ENCODE results near the gene ATF7. TPM values are rescaled to one million over a fixed set of nuclear protein-coding genes. Genes with fewer than 3 reads are reported as not detected.

Gene ATF7
- total and polyA plus RNA-seq, 2 donors (not counting 3 experiments of a cell fraction or from before 2014, with no cell fraction given), result 36.0 to 68.5 TPM

DNA sequence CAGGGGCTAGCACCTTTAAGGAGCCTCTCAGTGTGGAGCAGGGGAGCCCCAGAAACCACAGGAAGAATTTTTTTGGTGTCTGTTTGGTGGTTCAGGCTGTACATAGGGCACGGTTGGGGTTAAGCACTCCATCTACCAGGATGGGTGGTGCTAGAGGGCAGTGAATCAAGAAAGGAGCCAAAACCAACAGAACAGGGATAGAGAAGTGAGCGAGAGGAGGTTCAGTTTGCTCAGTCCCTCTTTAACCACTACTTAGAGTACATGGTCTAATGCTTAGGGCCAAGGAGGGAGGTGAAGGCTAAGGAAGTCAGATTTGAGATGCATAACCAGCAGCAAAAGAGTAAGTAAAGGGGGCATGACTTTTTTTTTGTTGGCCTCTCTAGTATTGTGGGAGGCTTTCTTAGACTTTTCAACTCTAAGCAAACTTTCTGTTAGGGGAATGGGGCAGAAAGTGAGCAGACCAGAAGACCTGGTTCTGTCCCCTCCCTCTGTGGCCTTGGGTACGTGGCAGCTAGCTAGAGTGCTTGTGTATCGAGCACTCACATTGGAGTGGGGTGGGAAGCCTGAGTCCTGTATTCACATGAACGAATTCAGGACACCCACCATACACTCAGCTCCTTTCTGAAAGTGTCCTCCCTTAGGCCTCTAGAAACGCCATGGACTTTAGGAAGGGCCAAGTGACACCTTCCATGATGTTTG is 112.3 kb downstream of the ATF7 start:
- Histone ChIP-seq H4K20me1 (replicated peaks; ENCODE audit: control insufficient read depth, extremely low read depth, insufficient read depth, low read length) (no peaks in the 10 kb centered on the region), H3K9ac (replicated peaks; ENCODE audit: extremely low read depth, insufficient read depth, low read length) (no peak overlapping the region), H3K4me2 (ENCODE audit: insufficient read depth, low read length) (no peak overlapping the region), H3K4me3 (replicated peaks in 1 of 3; ENCODE audit: insufficient read depth in 1 of 3, low read depth in 1 of 3, low read length in 3 of 3) (no peak overlapping the region), H3K27me3 (ENCODE audit: control insufficient read depth in 2 of 2, insufficient read depth in 2 of 2, low read length in 2 of 2) (no peaks in the 10 kb centered on the region), H3K9me1 (replicated peaks; ENCODE audit: control insufficient read depth, extremely low read depth, insufficient read depth, low read length) (no peaks in the 10 kb centered on the region), H3K36me3 (ENCODE audit: control insufficient read depth in 2 of 2, extremely low read depth in 1 of 2, insufficient read depth in 2 of 2, low read length in 2 of 2) (peaks cover 16 to 35% of the 10 kb centered on the region in 2 experiments), H2AFZ (ENCODE audit: low read depth, low read length) (no peak overlapping the region), H3K4me1 (ENCODE audit: control insufficient read depth, extremely low read depth, insufficient read depth, low read length) (peaks cover under 1% of the 10 kb centered on the region), H3K9me3 (replicated peaks; ENCODE audit: control insufficient read depth, insufficient read depth, low read length) (no peaks in the 10 kb centered on the region), H3K27ac (ENCODE audit: insufficient read depth, low read depth, low read length) (no peak overlapping the region), H3K79me2 (ENCODE audit: control insufficient read depth, insufficient read depth, low read length) (no peaks in the 10 kb centered on the region)
- intact Hi-C loops (cut with micrococcal nuclease), result no loop called here
- TF ChIP-seq FOS (IDR thresholded peaks at IDR 0.05; ENCODE audit: borderline replicate concordance, insufficient read depth, low read length) (no peak), JUN (IDR thresholded peaks at IDR 0.05; ENCODE audit: borderline replicate concordance, insufficient read depth, insufficient read length, low read depth) (no peak), EZH2 (IDR thresholded peaks at IDR 0.05; ENCODE audit: borderline replicate concordance, low read depth, low read length, severe bottlenecking) (no peak), MYC (IDR thresholded peaks at IDR 0.05; ENCODE audit: low read depth, low read length) (no peak)
- TF ChIP-seq, protein P1, sequence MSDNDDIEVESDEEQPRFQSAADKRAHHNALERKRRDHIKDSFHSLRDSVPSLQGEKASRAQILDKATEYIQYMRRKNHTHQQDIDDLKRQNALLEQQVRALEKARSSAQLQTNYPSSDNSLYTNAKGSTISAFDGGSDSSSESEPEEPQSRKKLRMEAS (IDR thresholded peaks at IDR 0.05; ENCODE audit: insufficient read depth, insufficient read length), result no peak
- no TSS peak for BruUV-seq (replicated peaks)
- FAIRE-seq (no peak), DNase-seq (ENCODE audit: low read depth, low spot score) (no peak)
- POLR2A ChIA-PET, result interaction anchor here (0.6 kb wide), 1 partner anchor 147 kb away, joined by 3 read pairs; no protein-coding TSS in a partner anchor
- dilution Hi-C loops (cut with MboI; ENCODE audit: extremely low pct_ligation_motif_present, low sequenced_read_pairs), result no loop called here
- CTCF ChIA-PET, result interaction anchor here (0.7 to 1.0 kb wide), 2 partner anchors 11 to 162 kb away, joined by 3 read pairs; no protein-coding TSS in a partner anchor

DNA sequence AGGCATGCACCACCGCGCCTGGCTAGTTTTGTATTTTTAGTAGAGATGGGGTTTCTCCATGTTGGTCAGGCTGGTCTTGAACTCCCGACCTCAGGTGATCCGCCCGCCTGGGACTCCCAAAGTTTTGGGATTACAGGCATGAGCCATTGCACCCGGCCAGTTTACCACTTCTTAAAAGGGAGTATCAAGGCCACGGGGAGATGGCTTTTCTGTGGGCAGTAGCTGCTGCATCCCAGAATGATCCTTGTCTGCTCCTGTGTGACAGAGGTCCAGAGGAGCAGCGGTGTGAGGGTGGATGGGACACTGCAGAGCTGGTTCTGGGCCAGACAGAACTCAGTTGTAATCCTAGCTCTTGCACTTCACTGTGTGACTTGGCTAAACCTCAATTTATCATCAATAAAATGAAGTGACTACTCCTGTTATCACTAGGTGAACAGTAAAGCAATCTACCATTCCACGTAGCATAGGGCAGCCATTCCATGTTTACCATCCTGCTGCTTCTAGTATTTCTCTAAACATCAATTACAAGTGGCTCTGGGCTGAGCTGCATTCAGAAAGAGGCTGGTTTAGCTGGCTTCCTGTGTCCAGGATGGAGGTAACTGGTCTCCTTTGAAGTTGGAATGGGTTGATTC is 115.9 kb downstream of the ATF7 start:
- H3K27ac ChIP-seq (ENCODE audit: insufficient read depth, low read depth, low read length), result no peak overlapping the region
- no peaks in the 10 kb centered on the region for H3K9me1 ChIP-seq (replicated peaks; ENCODE audit: control insufficient read depth, extremely low read depth, insufficient read depth, low read length)
- no peak overlapping the region for H3K4me3 ChIP-seq (replicated peaks in 1 of 3; ENCODE audit: insufficient read depth in 1 of 3, low read depth in 1 of 3, low read length in 3 of 3)
- H3K79me2 ChIP-seq (ENCODE audit: control insufficient read depth, insufficient read depth, low read length), result no peaks in the 10 kb centered on the region
- H2AFZ ChIP-seq (ENCODE audit: low read depth, low read length), result no peak overlapping the region
- dilution Hi-C loops (cut with MboI; ENCODE audit: extremely low pct_ligation_motif_present, low sequenced_read_pairs) (no loop called here), intact Hi-C loops (cut with micrococcal nuclease) (no loop called here)
- FAIRE-seq, result no peak
- no peak overlapping the region for H3K9ac ChIP-seq (replicated peaks; ENCODE audit: extremely low read depth, insufficient read depth, low read length)
- H3K27me3 ChIP-seq (ENCODE audit: control insufficient read depth in 2 of 2, insufficient read depth in 2 of 2, low read length in 2 of 2), result no peaks in the 10 kb centered on the region
- no peak overlapping the region for H3K4me2 ChIP-seq (ENCODE audit: insufficient read depth, low read length)
- H3K4me1 ChIP-seq (ENCODE audit: control insufficient read depth, extremely low read depth, insufficient read depth, low read length), result peaks cover 3% of the 10 kb centered on the region
- peaks cover 14 to 42% of the 10 kb centered on the region in 2 experiments for H3K36me3 ChIP-seq (ENCODE audit: control insufficient read depth in 2 of 2, extremely low read depth in 1 of 2, insufficient read depth in 2 of 2, low read length in 2 of 2)
- no peaks in the 10 kb centered on the region for H3K9me3 ChIP-seq (replicated peaks; ENCODE audit: control insufficient read depth, insufficient read depth, low read length)
- ChIA-PET POLR2A (no interaction called here), CTCF (interaction anchor here (2.0 to 3.9 kb wide), 3 partner anchors 33 to 186 kb away, joined by 10 to 48 read pairs (median 20); no protein-coding TSS in a partner anchor)
- BruUV-seq (replicated peaks), result no TSS peak
- no peak for DNase-seq (ENCODE audit: low read depth, low spot score)
- H4K20me1 ChIP-seq (replicated peaks; ENCODE audit: control insufficient read depth, extremely low read depth, insufficient read depth, low read length), result no peaks in the 10 kb centered on the region
- no peak for TF ChIP-seq FOS (IDR thresholded peaks at IDR 0.05; ENCODE audit: borderline replicate concordance, insufficient read depth, low read length)
- TF ChIP-seq EZH2 (IDR thresholded peaks at IDR 0.05; ENCODE audit: borderline replicate concordance, low read depth, low read length, severe bottlenecking), result no peak
- no peak for TF ChIP-seq GATA2 (IDR thresholded peaks at IDR 0.05; ENCODE audit: insufficient read depth, insufficient read length, low read depth, low read length)
- TF ChIP-seq, protein P2, sequence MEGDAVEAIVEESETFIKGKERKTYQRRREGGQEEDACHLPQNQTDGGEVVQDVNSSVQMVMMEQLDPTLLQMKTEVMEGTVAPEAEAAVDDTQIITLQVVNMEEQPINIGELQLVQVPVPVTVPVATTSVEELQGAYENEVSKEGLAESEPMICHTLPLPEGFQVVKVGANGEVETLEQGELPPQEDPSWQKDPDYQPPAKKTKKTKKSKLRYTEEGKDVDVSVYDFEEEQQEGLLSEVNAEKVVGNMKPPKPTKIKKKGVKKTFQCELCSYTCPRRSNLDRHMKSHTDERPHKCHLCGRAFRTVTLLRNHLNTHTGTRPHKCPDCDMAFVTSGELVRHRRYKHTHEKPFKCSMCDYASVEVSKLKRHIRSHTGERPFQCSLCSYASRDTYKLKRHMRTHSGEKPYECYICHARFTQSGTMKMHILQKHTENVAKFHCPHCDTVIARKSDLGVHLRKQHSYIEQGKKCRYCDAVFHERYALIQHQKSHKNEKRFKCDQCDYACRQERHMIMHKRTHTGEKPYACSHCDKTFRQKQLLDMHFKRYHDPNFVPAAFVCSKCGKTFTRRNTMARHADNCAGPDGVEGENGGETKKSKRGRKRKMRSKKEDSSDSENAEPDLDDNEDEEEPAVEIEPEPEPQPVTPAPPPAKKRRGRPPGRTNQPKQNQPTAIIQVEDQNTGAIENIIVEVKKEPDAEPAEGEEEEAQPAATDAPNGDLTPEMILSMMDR (IDR thresholded peaks at IDR 0.05; ENCODE audit: extremely low read depth in 1 of 2, insufficient read depth in 1 of 2, low read depth in 1 of 2, low read length in 2 of 2), result no peak
- no peak for TF ChIP-seq POLR2A (IDR thresholded peaks at IDR 0.05; ENCODE audit: low read depth, low read length)
- TF ChIP-seq POLR2AphosphoS5 (IDR thresholded peaks at IDR 0.05; ENCODE audit: insufficient read depth, low read depth, low read length), result no peak
- TF ChIP-seq, protein P1 (IDR thresholded peaks at IDR 0.05; ENCODE audit: insufficient read depth, insufficient read length), result no peak
- no peak for TF ChIP-seq MYC (IDR thresholded peaks at IDR 0.05; ENCODE audit: low read depth, low read length)
